NCI-H510A treated with DMSO at 0.1 percent for 48 hours (cell line): Measurements from ENCODE around the gene DYRK2.

Experiments
- DNase-seq: peaks from one replicate; lab custom pipeline; 2025; lab: John Stamatoyannopoulos, UW

The DYRK2 gene

GRCh38 chr12:67648521-67649260 is at the start of gene DYRK2:
DYRK2 (plus strand) TSS chr12:67648745; CDS start chr12:67649134, 389 bp downstream.
- DNase-seq, result peak; percentile 81

- DNase-seq, result no peak
Observed at GRCh38 chr12:67599691-67600090, 48.9 kb upstream of the DYRK2 start.

GRCh38 chr12:67601126-67601525 is 47.4 kb upstream of the DYRK2 start:
- no peak for DNase-seq

- no peak for DNase-seq
Observed at GRCh38 chr12:67609226-67609870, 39.2 kb upstream of the DYRK2 start.

GRCh38 chr12:67613040-67613439 is 35.5 kb upstream of the DYRK2 start:
- no peak for DNase-seq

GRCh38 chr12:67617629-67618028 is 30.9 kb upstream of the DYRK2 start:
- DNase-seq, result no peak

GRCh38 chr12:67618303-67618702 is 30.2 kb upstream of the DYRK2 start:
- no peak for DNase-seq

GRCh38 chr12:67621112-67621511 is 27.4 kb upstream of the DYRK2 start:
- no peak for DNase-seq

GRCh38 chr12:67621926-67622325 is 26.6 kb upstream of the DYRK2 start:
- no peak for DNase-seq

- no peak for DNase-seq
Observed at GRCh38 chr12:67623259-67623658, 25.3 kb upstream of the DYRK2 start.

- no peak for DNase-seq
Observed at GRCh38 chr12:67624355-67624754, 24.2 kb upstream of the DYRK2 start.

- DNase-seq, result no peak
Observed at GRCh38 chr12:67625004-67625403, 23.5 kb upstream of the DYRK2 start.

- no peak for DNase-seq
Observed at GRCh38 chr12:67626156-67626555, 22.4 kb upstream of the DYRK2 start.

- peak; percentile 35 for DNase-seq
Observed at GRCh38 chr12:67630373-67631088, 18.0 kb upstream of the DYRK2 start.

- no peak for DNase-seq
Observed at GRCh38 chr12:67632005-67632404, 16.5 kb upstream of the DYRK2 start.

GRCh38 chr12:67633024-67633610 is 15.4 kb upstream of the DYRK2 start:
- no peak for DNase-seq

GRCh38 chr12:67633708-67634107 is 14.8 kb upstream of the DYRK2 start:
- DNase-seq, result no peak

GRCh38 chr12:67634303-67634761 is 14.2 kb upstream of the DYRK2 start:
- DNase-seq, result no peak

GRCh38 chr12:67637718-67638117 is 10.8 kb upstream of the DYRK2 start:
- peak; percentile 30 for DNase-seq

GRCh38 chr12:67638694-67639093 is 9.9 kb upstream of the DYRK2 start:
- no peak for DNase-seq

- no peak for DNase-seq
Observed at GRCh38 chr12:67640863-67641262, 7.7 kb upstream of the DYRK2 start.

GRCh38 chr12:67645126-67645525 is 3.4 kb upstream of the DYRK2 start:
- no peak for DNase-seq

GRCh38 chr12:67645601-67646000 is 2.9 kb upstream of the DYRK2 start:
- no peak for DNase-seq
